K562 (cell line): ENCODE data around the gene IPO13.

Source experiments
- GATAD2B ChIP-seq: fragments of 450-650 bp; IDR thresholded peaks from 2 replicates; pipeline ENCODE4 v1.6.1; 2017; ENCODE audit warnings: mild to moderate bottlenecking, borderline replicate concordance
- ZBTB17 ChIP-seq: fragments of 450-650 bp; formaldehyde crosslinking; IDR thresholded peaks from 2 replicates; pipeline ENCODE4 v1.4.0; 2020; ENCODE audit warnings: mild to moderate bottlenecking
- TF ChIP-seq, protein P1 (sequence below): sonication (generic); formaldehyde crosslinking; IDR thresholded peaks from 2 replicates; pipeline ENCODE4 v1.9.0; 2022; ENCODE audit warnings: mild to moderate bottlenecking, missing genetic modification reagents
- TF ChIP-seq, protein P2 (sequence below): sonication (generic); IDR thresholded peaks from 2 replicates; pipeline ENCODE4 v1.6.1; 2016

GRCh38 chr1:43944860-43945259 is 1.9 kb upstream of the IPO13 start:
- no peak for TF ChIP-seq ZBTB17 (CRISPR knock-in tag)
- TF ChIP-seq, protein P1, sequence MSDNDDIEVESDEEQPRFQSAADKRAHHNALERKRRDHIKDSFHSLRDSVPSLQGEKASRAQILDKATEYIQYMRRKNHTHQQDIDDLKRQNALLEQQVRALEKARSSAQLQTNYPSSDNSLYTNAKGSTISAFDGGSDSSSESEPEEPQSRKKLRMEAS: no peak
- no peak for TF ChIP-seq GATAD2B
- TF ChIP-seq, protein P2, sequence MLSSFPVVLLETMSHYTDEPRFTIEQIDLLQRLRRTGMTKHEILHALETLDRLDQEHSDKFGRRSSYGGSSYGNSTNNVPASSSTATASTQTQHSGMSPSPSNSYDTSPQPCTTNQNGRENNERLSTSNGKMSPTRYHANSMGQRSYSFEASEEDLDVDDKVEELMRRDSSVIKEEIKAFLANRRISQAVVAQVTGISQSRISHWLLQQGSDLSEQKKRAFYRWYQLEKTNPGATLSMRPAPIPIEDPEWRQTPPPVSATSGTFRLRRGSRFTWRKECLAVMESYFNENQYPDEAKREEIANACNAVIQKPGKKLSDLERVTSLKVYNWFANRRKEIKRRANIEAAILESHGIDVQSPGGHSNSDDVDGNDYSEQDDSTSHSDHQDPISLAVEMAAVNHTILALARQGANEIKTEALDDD: no peak
